ENCODE measurements around the gene RIT2.

The RIT2 gene

DNA sequence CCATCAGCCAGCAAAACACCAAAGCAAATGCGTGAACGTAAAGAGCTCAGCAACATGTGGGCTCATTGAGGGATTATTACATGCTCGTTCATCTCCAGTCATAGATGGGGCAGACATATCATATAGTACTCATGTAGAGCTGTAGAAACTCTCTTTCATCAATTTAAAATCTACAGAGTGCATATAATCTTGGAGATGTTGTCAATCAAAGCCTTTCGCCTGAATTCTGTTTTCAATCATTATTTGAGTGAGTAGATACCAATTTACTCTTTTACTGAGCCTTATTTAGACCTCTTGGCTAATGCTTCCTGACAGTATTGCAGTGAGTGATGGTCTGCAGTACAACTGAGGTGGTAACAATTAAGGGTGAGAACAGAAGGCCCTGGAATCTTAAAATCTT lies 7.0 kb downstream of the RIT2 start:
- no peak overlapping the region for H3K9ac ChIP-seq (ENCODE audit: low read length)
- no peak overlapping the region for H3K4me3 ChIP-seq (ENCODE audit: low read length)
- no peaks in the 10 kb centered on the region for H3F3A ChIP-seq (ENCODE audit: insufficient read depth, low read length)
- no peak for DNase-seq
- H3K4me1 ChIP-seq (ENCODE audit: low read length), result no peaks in the 10 kb centered on the region
- H3K9me2 ChIP-seq (replicated peaks; ENCODE audit: insufficient read depth, low read length), result no peaks in the 10 kb centered on the region
- H4K20me1 ChIP-seq (ENCODE audit: insufficient read depth, low read length), result no peaks in the 10 kb centered on the region
- H2AFZ ChIP-seq (ENCODE audit: low read length), result no peak overlapping the region
- H3K4me2 ChIP-seq (ENCODE audit: low read depth, low read length), result no peak overlapping the region
- no peaks in the 10 kb centered on the region for H3K79me2 ChIP-seq (ENCODE audit: low read length)
- no peaks in the 10 kb centered on the region for H3K27me3 ChIP-seq (replicated peaks; ENCODE audit: insufficient read depth, low read length)
- no peaks in the 10 kb centered on the region for H3K9me3 ChIP-seq (replicated peaks; ENCODE audit: insufficient read depth, low read length)
- H3K27ac ChIP-seq (ENCODE audit: low read length), result no peak overlapping the region
- TF ChIP-seq EZH2phosphoT487 (IDR thresholded peaks at IDR 0.05; ENCODE audit: low read length), result no peak
- no peak for TF ChIP-seq EZH2 (optimal IDR thresholded peaks at IDR 0.05; ENCODE audit: low read depth, low read length)
- TF ChIP-seq, protein P1, sequence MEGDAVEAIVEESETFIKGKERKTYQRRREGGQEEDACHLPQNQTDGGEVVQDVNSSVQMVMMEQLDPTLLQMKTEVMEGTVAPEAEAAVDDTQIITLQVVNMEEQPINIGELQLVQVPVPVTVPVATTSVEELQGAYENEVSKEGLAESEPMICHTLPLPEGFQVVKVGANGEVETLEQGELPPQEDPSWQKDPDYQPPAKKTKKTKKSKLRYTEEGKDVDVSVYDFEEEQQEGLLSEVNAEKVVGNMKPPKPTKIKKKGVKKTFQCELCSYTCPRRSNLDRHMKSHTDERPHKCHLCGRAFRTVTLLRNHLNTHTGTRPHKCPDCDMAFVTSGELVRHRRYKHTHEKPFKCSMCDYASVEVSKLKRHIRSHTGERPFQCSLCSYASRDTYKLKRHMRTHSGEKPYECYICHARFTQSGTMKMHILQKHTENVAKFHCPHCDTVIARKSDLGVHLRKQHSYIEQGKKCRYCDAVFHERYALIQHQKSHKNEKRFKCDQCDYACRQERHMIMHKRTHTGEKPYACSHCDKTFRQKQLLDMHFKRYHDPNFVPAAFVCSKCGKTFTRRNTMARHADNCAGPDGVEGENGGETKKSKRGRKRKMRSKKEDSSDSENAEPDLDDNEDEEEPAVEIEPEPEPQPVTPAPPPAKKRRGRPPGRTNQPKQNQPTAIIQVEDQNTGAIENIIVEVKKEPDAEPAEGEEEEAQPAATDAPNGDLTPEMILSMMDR (IDR thresholded peaks at IDR 0.05; ENCODE audit: low read length), result no peak
- no peaks in the 10 kb centered on the region for H3K36me3 ChIP-seq (replicated peaks; ENCODE audit: insufficient read depth, low read length)

GRCh38 chr18:43093646-43094045 lies 21.8 kb downstream of the RIT2 start:
- Histone ChIP-seq H3K9me2 (replicated peaks; ENCODE audit: insufficient read depth, low read length) (no peaks in the 10 kb centered on the region), H3K4me3 (ENCODE audit: low read length) (no peak overlapping the region), H3K36me3 (replicated peaks; ENCODE audit: insufficient read depth, low read length) (no peaks in the 10 kb centered on the region), H3K4me1 (ENCODE audit: low read length) (no peaks in the 10 kb centered on the region), H3K9ac (ENCODE audit: low read length) (no peak overlapping the region), H3K4me2 (ENCODE audit: low read depth, low read length) (no peak overlapping the region), H2AFZ (ENCODE audit: low read length) (no peak overlapping the region), H3F3A (ENCODE audit: insufficient read depth, low read length) (no peaks in the 10 kb centered on the region), H3K9me3 (replicated peaks; ENCODE audit: insufficient read depth, low read length) (no peaks in the 10 kb centered on the region), H3K27me3 (replicated peaks; ENCODE audit: insufficient read depth, low read length) (no peaks in the 10 kb centered on the region), H3K79me2 (ENCODE audit: low read length) (no peaks in the 10 kb centered on the region), H4K20me1 (ENCODE audit: insufficient read depth, low read length) (no peaks in the 10 kb centered on the region), H3K27ac (ENCODE audit: low read length) (no peak overlapping the region)
- TF ChIP-seq EZH2phosphoT487 (IDR thresholded peaks at IDR 0.05; ENCODE audit: low read length), result no peak
- no peak for TF ChIP-seq EZH2 (optimal IDR thresholded peaks at IDR 0.05; ENCODE audit: low read depth, low read length)
- TF ChIP-seq, protein P1 (IDR thresholded peaks at IDR 0.05; ENCODE audit: low read length), result no peak
- no peak for DNase-seq

- H4K20me1 ChIP-seq (ENCODE audit: insufficient read depth, low read length), result no peaks in the 10 kb centered on the region
- H3K4me2 ChIP-seq (ENCODE audit: low read depth, low read length), result no peak overlapping the region
- no peaks in the 10 kb centered on the region for H3F3A ChIP-seq (ENCODE audit: insufficient read depth, low read length)
- no peak for DNase-seq
- H3K79me2 ChIP-seq (ENCODE audit: low read length), result no peaks in the 10 kb centered on the region
- no peaks in the 10 kb centered on the region for H3K36me3 ChIP-seq (replicated peaks; ENCODE audit: insufficient read depth, low read length)
- H3K27ac ChIP-seq (ENCODE audit: low read length), result no peak overlapping the region
- H3K27me3 ChIP-seq (replicated peaks; ENCODE audit: insufficient read depth, low read length), result no peaks in the 10 kb centered on the region
- no peaks in the 10 kb centered on the region for H3K4me1 ChIP-seq (ENCODE audit: low read length)
- no peak overlapping the region for H2AFZ ChIP-seq (ENCODE audit: low read length)
- H3K9me2 ChIP-seq (replicated peaks; ENCODE audit: insufficient read depth, low read length), result no peaks in the 10 kb centered on the region
- H3K9ac ChIP-seq (ENCODE audit: low read length), result no peak overlapping the region
- no peak overlapping the region for H3K4me3 ChIP-seq (ENCODE audit: low read length)
- TF ChIP-seq EZH2phosphoT487 (IDR thresholded peaks at IDR 0.05; ENCODE audit: low read length) (no peak), EZH2 (optimal IDR thresholded peaks at IDR 0.05; ENCODE audit: low read depth, low read length) (no peak)
- TF ChIP-seq, protein P1 (IDR thresholded peaks at IDR 0.05; ENCODE audit: low read length), result no peak
- H3K9me3 ChIP-seq (replicated peaks; ENCODE audit: insufficient read depth, low read length), result no peaks in the 10 kb centered on the region
These were observed 22.9 kb downstream of the RIT2 start for GRCh38 chr18:43092539-43092938.
